Measurements from ENCODE around the gene NEMP2.

NEMP2 gene, protein sequence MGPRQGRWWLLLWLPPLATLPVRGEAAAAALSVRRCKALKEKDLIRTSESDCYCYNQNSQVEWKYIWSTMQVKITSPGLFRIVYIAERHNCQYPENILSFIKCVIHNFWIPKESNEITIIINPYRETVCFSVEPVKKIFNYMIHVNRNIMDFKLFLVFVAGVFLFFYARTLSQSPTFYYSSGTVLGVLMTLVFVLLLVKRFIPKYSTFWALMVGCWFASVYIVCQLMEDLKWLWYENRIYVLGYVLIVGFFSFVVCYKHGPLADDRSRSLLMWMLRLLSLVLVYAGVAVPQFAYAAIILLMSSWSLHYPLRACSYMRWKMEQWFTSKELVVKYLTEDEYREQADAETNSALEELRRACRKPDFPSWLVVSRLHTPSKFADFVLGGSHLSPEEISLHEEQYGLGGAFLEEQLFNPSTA

GRCh38 chr2:190534310-190535120, at the start of gene NEMP2:
TSS of gene NEMP2 (minus strand) at chr2:190534722. CDS start at chr2:190534655, 67 bp downstream.
- peak; percentile 62 for DNase-seq

DNA sequence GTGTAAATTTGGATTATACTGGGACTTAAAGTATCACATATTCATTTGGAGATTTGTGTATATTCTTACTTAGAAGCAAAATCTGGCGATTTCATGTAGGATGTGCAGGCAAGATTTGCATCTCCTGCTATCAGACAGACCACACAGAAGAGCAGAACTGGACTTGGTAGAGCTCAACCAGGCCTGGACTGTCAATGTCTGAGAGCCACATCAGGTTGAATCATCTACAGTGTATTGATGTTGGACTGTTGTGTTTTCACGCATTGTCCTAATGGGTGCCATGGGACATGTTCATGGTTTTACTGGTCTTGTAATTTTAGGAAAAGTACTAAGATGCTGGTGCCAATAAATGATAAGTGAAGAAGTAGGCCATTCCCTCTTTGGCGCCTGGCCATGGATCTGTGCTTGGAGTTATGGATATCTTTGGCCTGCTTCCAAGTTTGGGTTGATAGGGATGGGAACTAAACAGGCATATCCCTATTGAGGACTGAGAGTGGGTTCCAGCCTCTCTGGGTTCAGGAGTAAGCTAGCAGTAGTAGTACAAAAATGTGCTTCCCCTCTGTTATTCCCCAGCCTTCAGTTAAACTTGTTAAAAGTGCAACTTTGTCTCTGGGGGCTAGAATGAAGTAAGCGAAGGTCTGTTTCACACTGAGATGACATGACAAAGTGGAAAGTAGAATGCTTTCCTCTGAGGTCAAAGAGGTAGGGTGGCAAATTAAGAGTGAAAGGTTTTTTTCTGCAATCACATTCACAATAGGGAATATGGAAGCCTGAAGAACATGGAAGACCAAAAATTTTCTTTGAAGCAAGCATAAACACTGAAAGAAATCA, 49.2 kb upstream of the NEMP2 start:
- DNase-seq, result no peak

- DNase-seq, result no peak
These were observed 48.4 kb upstream of the NEMP2 start for GRCh38 chr2:190582736-190583506.

- DNase-seq, result no peak
These were observed 47.5 kb upstream of the NEMP2 start for GRCh38 chr2:190582019-190582418.

DNA sequence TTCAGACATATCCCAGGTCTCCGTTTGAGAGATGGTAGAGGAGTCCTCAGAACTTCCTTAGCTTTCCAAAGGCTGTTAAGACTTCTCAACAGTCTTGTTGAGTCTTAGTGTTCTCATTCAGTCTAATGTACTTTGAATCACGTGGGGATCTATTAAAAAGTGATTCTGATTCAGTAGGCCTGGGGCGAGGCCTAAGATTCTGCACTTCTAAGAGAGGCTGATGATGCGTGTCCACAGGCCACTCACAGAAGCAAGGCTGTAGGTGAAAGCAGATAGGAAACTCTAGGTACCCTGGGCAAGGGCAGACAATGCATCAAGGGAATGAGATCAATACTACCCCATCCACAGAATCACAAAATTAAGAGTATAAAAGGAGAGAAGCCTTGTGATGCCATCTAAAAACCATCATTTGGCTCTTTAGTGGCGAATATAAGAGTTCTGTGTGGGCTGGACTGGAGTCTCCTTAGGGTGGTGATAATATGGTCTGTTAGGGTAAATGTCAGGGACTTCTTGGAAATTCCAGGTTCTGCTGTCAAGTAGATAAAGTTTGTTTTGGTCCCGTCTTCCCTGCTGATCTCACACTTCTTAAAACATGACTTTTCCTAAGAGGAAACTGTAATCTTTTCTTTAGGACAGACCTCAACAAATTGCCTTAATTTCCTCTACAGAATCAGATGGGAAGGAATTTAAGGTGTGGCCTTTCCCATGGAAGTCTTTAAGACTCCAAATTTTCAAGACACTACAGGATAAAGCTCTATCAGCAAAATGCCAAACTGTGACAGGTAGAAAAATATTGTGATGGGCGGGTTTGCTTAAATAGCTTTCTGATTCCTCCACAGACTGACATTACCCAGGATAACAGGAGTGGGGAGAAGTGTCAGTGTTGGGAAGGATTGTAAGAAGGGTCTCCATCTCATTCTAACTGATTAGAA, 45.7 kb upstream of the NEMP2 start:
- DNase-seq, result no peak

GRCh38 chr2:190579058-190579410, 44.5 kb upstream of the NEMP2 start:
- DNase-seq, result no peak

DNA sequence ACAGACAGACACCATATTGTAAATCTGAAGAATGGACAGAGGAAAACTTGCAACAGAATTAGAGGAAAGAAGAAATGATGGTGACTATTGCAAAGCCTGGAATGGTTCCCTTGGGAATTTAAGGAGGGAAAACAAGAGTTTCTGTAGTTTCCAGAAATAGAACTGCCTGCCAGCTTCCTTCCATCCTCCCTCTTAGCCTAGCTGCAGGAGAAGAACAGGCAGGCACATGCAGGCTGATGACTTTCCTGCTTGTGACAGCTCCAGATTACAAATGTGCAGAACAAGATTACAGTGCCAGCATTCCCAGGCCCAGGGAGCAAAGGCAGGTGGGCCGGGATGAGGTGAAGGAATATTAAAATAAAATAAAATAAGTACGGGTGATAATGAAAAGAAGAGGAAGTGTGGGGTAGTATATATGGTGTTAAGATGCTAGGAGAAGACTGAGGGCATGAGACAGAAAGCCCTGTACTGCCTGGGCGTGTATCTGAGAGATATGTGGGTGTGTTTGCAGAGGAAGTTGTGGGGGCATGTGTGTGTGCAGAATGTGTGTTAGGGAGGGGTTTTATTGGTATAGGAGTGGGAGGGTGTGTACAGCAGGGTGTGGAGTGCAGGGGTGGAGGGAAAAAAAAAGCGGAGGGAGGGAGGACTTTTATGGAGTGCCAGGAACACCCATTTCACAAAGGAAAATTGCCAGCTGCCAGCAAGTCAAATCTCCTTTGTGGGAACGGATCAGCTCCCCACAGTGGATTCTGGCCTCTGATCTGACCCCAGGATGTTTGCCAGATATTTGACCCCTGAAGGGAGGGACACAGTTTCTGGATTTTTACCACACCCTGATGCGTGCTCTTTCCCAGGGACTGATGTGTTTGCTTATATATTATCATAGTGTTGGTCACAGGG, 43.9 kb upstream of the NEMP2 start:
- DNase-seq, result no peak

DNA sequence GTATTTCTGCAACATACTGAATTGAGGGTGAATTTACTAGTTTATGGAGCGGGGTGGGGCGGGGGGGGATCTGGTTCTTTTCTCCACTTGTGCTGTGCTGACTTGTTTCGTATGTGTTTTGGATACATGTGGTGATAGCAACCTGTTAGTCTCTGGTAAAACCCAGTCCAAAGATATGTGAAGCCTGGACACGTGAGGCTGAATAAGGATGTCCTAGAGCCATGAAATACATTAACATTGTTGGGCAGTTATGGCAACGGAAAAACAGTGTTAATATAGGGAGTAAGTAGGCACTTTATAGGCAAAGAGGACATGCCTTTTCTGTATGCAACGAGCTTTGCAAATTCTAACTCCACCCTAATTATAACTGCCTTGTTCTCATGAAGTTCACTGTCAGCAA, 42.1 kb upstream of the NEMP2 start:
- no peak for DNase-seq

DNA sequence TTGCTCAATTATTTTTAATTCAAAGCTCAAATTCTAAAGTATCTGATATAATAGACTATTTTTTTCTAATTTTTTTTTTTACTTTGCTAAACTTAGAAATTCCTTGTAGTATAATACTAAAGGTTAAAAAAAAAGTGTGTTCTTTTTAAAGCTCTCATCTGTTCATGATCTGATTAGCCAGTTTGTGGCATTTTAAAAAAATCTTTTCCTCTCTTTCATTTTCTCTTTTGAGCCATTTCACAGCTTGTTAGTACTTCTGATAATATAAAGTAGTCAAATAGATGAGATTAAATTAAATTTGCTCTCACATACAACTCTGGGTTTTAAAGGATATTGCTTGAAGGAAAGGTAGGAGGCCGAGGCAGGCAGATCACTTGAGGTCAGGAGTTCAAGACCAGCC, 40.7 kb upstream of the NEMP2 start:
- no peak for DNase-seq

- no peak for DNase-seq
These were observed 39.6 kb upstream of the NEMP2 start for GRCh38 chr2:190574169-190574568.

GRCh38 chr2:190572246-190572645, 37.7 kb upstream of the NEMP2 start:
- no peak for DNase-seq

DNA sequence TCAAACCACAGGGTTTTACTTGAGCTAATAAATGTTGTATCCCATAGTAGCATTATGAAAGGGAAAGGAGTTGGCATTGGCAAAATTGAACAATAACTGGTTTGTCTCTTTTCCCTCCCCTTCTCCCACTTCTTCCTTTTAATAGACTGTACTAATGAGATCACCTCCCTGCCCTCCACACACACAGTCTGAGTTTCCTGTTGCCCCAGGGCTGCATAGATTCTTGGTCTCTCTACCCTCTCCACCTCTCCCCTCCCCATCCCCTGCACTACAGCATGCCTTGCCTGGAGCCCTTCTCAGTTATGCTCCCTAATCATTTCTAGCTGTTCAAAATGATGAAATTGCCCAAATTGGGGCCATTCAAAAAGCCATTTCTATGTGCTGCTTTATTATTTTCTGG, 37.2 kb upstream of the NEMP2 start:
- no peak for DNase-seq

GRCh38 chr2:190570871-190571270, 36.3 kb upstream of the NEMP2 start:
- DNase-seq, result no peak

GRCh38 chr2:190569994-190570755, 35.7 kb upstream of the NEMP2 start:
- DNase-seq, result no peak

GRCh38 chr2:190564838-190565237, 30.3 kb upstream of the NEMP2 start:
- no peak for DNase-seq

DNA sequence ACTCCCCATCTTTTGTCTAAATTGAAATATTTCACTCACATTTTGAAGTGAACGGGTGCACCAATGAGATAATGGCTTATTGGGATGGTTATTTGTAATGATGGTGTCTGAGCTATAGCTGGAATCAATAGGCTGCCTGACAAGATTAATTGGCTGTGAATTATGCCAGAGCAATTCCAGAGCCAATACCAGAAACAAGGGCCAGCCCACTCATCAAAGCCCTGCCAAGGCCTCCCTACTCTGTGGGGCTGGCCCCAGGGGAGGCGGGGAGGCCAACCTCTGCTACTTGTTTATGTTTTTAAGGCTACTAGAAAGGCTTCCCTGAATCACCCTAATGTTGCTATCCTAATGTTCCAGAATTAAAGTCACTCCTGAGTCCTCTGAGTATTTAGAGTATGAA, 29.1 kb upstream of the NEMP2 start:
- no peak for DNase-seq

DNA sequence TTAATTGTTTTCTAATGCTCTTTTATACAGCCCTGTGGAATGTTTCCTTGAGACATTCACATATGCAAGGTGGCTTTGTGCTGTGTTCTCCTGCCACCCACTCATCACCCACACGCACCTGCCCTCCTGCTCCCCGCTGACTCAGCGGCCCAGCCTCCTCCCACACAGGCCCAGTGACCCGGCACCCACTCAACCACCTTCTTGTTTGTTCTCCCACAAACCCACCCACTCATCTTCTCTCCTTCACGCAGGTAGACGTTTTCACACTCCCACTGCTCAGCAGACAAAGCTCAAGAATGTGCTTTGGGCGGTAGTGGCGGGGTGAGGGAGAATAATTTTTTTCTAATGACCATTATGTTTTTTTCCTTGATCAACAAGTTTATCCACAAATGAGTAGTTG, 28.6 kb upstream of the NEMP2 start:
- peak; percentile 47 for DNase-seq

DNA sequence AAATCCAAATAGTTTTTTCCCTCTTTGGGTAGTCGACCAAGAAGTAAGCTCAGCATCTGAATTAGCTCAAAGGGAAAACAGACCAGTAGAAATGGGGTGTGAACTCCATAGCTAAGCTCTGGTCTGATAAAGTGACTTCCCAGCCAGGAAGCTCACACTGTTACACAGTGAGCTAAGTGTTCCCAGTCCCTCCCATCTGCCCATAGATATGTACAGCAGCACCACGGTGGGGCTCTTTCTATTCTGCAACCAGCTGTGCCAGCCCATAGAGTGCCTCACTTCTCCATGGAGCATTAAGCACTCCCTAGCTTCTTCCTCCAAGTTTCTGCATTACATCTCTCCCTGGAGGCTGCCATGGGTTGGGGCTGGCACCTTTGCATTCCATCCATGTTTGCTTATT, 27.6 kb upstream of the NEMP2 start:
- no peak for DNase-seq

- DNase-seq, result no peak
These were observed 26.6 kb upstream of the NEMP2 start for GRCh38 chr2:190561094-190561493.
